IMR-90 (cell line): ENCODE data around the gene ITPKB. TPM values are rescaled to one million over a fixed set of nuclear protein-coding genes. Genes with fewer than 3 reads are reported as not detected.

ENCODE experiments used
- ATAC-seq: fragments of 200-7000 bp; cut with Tn5 transposase; 2 replicates; pipeline ENCODE4 v1.9.1; 2020; ENCODE audit warnings: low read depth, mild to moderate bottlenecking, moderate library complexity
- BruUV-seq: library from RNA; stranded (reverse); fragments of 400-500 nt; replicated peaks from 2 replicates; lab custom pipeline; 2021; lab: Mats Ljungman, UMichigan
- CTCF ChIA-PET: fragments of 300-600 bp; formaldehyde crosslinking; extraction: SDS; loops from one replicate; lab custom pipeline; 2021; ENCODE audit warnings: antibody characterized with exemption; lab: Yijun Ruan, JAX
- POLR2A ChIA-PET: fragments of 300-600 bp; sonication (Branson Sonifier 250); formaldehyde crosslinking; loops from one replicate; lab custom pipeline; 2022; ENCODE audit warnings: antibody characterized with exemption; ENCODE audit not compliant: unreplicated experiment; lab: Charles Lee
- DNase-seq: peaks from one replicate; pipeline ENCODE4 v3.0.0; 2013
- H2AFZ ChIP-seq: replicated peaks from 2 replicates; pipeline ENCODE3; 2013; ENCODE audit warnings: low read length, mild to moderate bottlenecking; ENCODE audit not compliant: poor library complexity
- H2AK5ac ChIP-seq: 2 replicates; pipeline ENCODE4 v1.6.1; 2013; ENCODE audit warnings: low read depth, low read length, inconsistent platforms
- H2AK9ac ChIP-seq: replicated peaks from 2 replicates; pipeline ENCODE3; 2013; ENCODE audit warnings: mild to moderate bottlenecking, low read depth, low read length, moderate library complexity; ENCODE audit not compliant: poor library complexity
- H2BK120ac ChIP-seq: 2 replicates; pipeline ENCODE4 v1.6.1; 2013; ENCODE audit warnings: low read depth, low read length, inconsistent platforms
- H2BK15ac ChIP-seq: 3 replicates; pipeline ENCODE4 v1.6.1; 2013; ENCODE audit warnings: low read depth, low read length, inconsistent platforms
- H2BK20ac ChIP-seq: 2 replicates; pipeline ENCODE4 v1.6.1; 2013; ENCODE audit warnings: low read depth, mild to moderate bottlenecking, inconsistent platforms, low read length, moderate library complexity
- H2BK5ac ChIP-seq: 2 replicates; pipeline ENCODE4 v1.6.1; 2013; ENCODE audit warnings: mild to moderate bottlenecking, low read depth, low read length, inconsistent platforms; ENCODE audit not compliant: poor library complexity, severe bottlenecking
- H3K14ac ChIP-seq: replicated peaks from 2 replicates; pipeline ENCODE4 v1.6.1; 2013; ENCODE audit warnings: low read depth, low read length, inconsistent platforms
- H3K18ac ChIP-seq: 2 replicates; pipeline ENCODE4 v1.6.1; 2013; ENCODE audit warnings: low read depth, low read length, control low read depth
- H3K23ac ChIP-seq: 2 replicates; pipeline ENCODE4 v1.6.1; 2013; ENCODE audit warnings: low read depth, low read length, inconsistent platforms
- H3K27ac ChIP-seq: 2 replicates; pipeline ENCODE4 v1.5.1; 2013; ENCODE audit warnings: mild to moderate bottlenecking, control low read depth, low read length; ENCODE audit not compliant: insufficient read depth
- H3K27me3 ChIP-seq: 2 replicates; pipeline ENCODE4 v1.6.1; 2013; ENCODE audit warnings: low read length; ENCODE audit not compliant: control insufficient read depth, insufficient read depth
- H3K36me3 ChIP-seq: 2 replicates; pipeline ENCODE4 v1.6.1; 2013; ENCODE audit warnings: low read length, mixed read lengths; ENCODE audit not compliant: control insufficient read depth, insufficient read depth
- H3K4ac ChIP-seq: 2 replicates; pipeline ENCODE4 v1.6.1; 2013; ENCODE audit warnings: low read depth, low read length, inconsistent platforms
- H3K4me1 ChIP-seq: 2 replicates; pipeline ENCODE4 v1.6.1; 2013; ENCODE audit warnings: low read length, mixed read lengths; ENCODE audit not compliant: control insufficient read depth, insufficient read depth
- H3K4me2 ChIP-seq: 2 replicates; pipeline ENCODE4 v1.6.1; 2013; ENCODE audit warnings: low read depth, mild to moderate bottlenecking, control low read depth, low read length, moderate library complexity
- H3K4me3 ChIP-seq: 2 replicates; pipeline ENCODE4 v1.5.1; 2013; ENCODE audit warnings: low read depth, mild to moderate bottlenecking, control low read depth, low read length, moderate library complexity; ENCODE audit not compliant: insufficient read depth
- H3K56ac ChIP-seq: 2 replicates; pipeline ENCODE4 v1.6.1; 2013; ENCODE audit warnings: low read length, inconsistent platforms; ENCODE audit not compliant: insufficient read depth; ENCODE audit errors: extremely low read depth
- H3K79me1 ChIP-seq, 2 experiments: 2 replicates each; pipeline ENCODE4 v1.6.1; 2013; ENCODE audit warnings: low read length in 2 of 2, inconsistent platforms in 1 of 2, low read depth in 1 of 2
- H3K9ac ChIP-seq: 2 replicates; pipeline ENCODE4 v1.6.1; 2013; ENCODE audit warnings: low read depth, low read length, control low read depth
- H3K9me1 ChIP-seq: 2 replicates; pipeline ENCODE4 v1.6.1; 2013; ENCODE audit warnings: low read length, inconsistent platforms; ENCODE audit not compliant: insufficient read depth
- H3K9me3 ChIP-seq: 2 replicates; pipeline ENCODE4 v1.6.1; 2013; ENCODE audit warnings: low read length; ENCODE audit not compliant: control insufficient read depth, insufficient read depth
- H4K20me1 ChIP-seq: 2 replicates; pipeline ENCODE4 v1.6.1; 2013; ENCODE audit warnings: low read length, inconsistent platforms; ENCODE audit not compliant: insufficient read depth
- H4K5ac ChIP-seq: 2 replicates; pipeline ENCODE4 v1.6.1; 2013; ENCODE audit warnings: mild to moderate bottlenecking, low read depth, low read length, control low read depth
- H4K8ac ChIP-seq, 2 experiments: 2 replicates each; pipeline ENCODE4 v1.6.1; 2013; ENCODE audit warnings: low read depth in 2 of 2, low read length in 2 of 2, control low read depth in 1 of 2, inconsistent platforms in 1 of 2
- H4K91ac ChIP-seq: 2 replicates; pipeline ENCODE4 v1.6.1; 2013; ENCODE audit warnings: low read depth, low read length, inconsistent platforms; ENCODE audit not compliant: insufficient read depth
- BHLHE40 ChIP-seq: fragments of 150-350 bp; IDR thresholded peaks from 2 replicates; pipeline ENCODE4 v1.6.1; 2016; ENCODE audit warnings: mild to moderate bottlenecking, low read depth, low read length
- CEBPB ChIP-seq: IDR thresholded peaks from 2 replicates; pipeline ENCODE4 v1.6.1; 2012; ENCODE audit warnings: low read depth, low read length, improper control_type of control experiment
- CHD1 ChIP-seq: IDR thresholded peaks from 2 replicates; pipeline ENCODE4 v1.6.1; 2012; ENCODE audit warnings: low read depth, low read length, improper control_type of control experiment
- CTCF ChIP-seq: conservative IDR thresholded peaks from 2 replicates; pipeline ENCODE4 v1.5.1; 2012; ENCODE audit warnings: mild to moderate bottlenecking, low read depth, low read length, improper control_type of control experiment
- FOS ChIP-seq: fragments of 150-350 bp; IDR thresholded peaks from 2 replicates; pipeline ENCODE4 v1.6.1; 2016; ENCODE audit warnings: low read depth, low read length
- MAFK ChIP-seq: IDR thresholded peaks from 2 replicates; pipeline ENCODE4 v1.6.1; 2012; ENCODE audit warnings: low read depth, low read length, improper control_type of control experiment
- MAZ ChIP-seq: IDR thresholded peaks from 2 replicates; pipeline ENCODE4 v1.6.1; 2012; ENCODE audit warnings: low read depth, mild to moderate bottlenecking, low read length, improper control_type of control experiment, moderate library complexity, borderline replicate concordance
- MXI1 ChIP-seq: IDR thresholded peaks from 2 replicates; pipeline ENCODE4 v1.6.1; 2012; ENCODE audit warnings: low read depth, mild to moderate bottlenecking, low read length, moderate library complexity, borderline replicate concordance
- NFE2L2 ChIP-seq: fragments of 150-350 bp; IDR thresholded peaks from 2 replicates; pipeline ENCODE4 v1.6.1; 2016; ENCODE audit warnings: low read depth, mild to moderate bottlenecking, low read length
- POLR2A ChIP-seq: IDR thresholded peaks from 2 replicates; pipeline ENCODE4 v1.6.1; 2012; ENCODE audit warnings: mild to moderate bottlenecking, low read depth, low read length
- RAD21 ChIP-seq: IDR thresholded peaks from 2 replicates; pipeline ENCODE4 v1.6.1; 2012; ENCODE audit warnings: low read length, improper control_type of control experiment
- RCOR1 ChIP-seq: IDR thresholded peaks from 2 replicates; pipeline ENCODE4 v1.6.1; 2012; ENCODE audit warnings: mild to moderate bottlenecking, low read length, improper control_type of control experiment; ENCODE audit not compliant: insufficient replicate concordance
- RFX5 ChIP-seq: IDR thresholded peaks from 2 replicates; pipeline ENCODE4 v1.8.0; 2012; ENCODE audit warnings: low read depth, mild to moderate bottlenecking, low read length, moderate library complexity
- SMC3 ChIP-seq: fragments of 150-350 bp; IDR thresholded peaks from 2 replicates; pipeline ENCODE4 v1.6.1; 2016; ENCODE audit warnings: low read depth, mild to moderate bottlenecking, antibody characterized with exemption, low read length, moderate library complexity
- WGBS, 2 experiments: methylation state at CpG; one replicate each; pipeline versions ENCODE4 v1.1.5 to v1.1.7; 2013; ENCODE audit warnings: missing lambda C conversion rate in 2 of 2; ENCODE audit not compliant: insufficient read length in 1 of 2; ENCODE audit errors: extremely low coverage in 2 of 2; 5-methylcytosine and 5-hydroxymethylcytosine counted together
- dilution Hi-C: fragments of 300-500 bp; cut with HindIII; formaldehyde crosslinking; loops from one replicate; pipeline ENCODE4 v1.14.3; 2018; ENCODE audit warnings: low sequenced_read_pairs; ENCODE audit not compliant: unreplicated experiment
- in situ Hi-C: fragments of 300-500 bp; cut with MboI; formaldehyde crosslinking; loops from 3 replicates; pipeline ENCODE4 v1.14.3; 2019; ENCODE audit warnings: low sequenced_read_pairs, inconsistent platforms, mixed read lengths
- intact Hi-C: fragments of 100-400 bp; cut with micrococcal nuclease; formaldehyde crosslinking; loops from 2 replicates; pipeline ENCODE4 v1.10.0; 2022
- polyA plus RNA-seq, 3 experiments: library from polyadenylated mRNA; depleted of rRNA; stranded (reverse); fragments of >200 nt; gene quantifications; 2 replicates each; pipeline ENCODE4 v1.2.3, GENCODE V29; 2012; ENCODE audit warnings: low replicate concordance in 1 of 3
- total RNA-seq: library from RNA; depleted of rRNA; stranded (reverse); fragments of >200 nt; gene quantifications from 2 replicates; pipeline ENCODE4 v1.2.3, GENCODE V29; 2012
- TF ChIP-seq, protein P1 (sequence below): fragments of 150-350 bp; IDR thresholded peaks from 2 replicates; pipeline ENCODE4 v1.6.1; 2016; ENCODE audit warnings: low read depth, mild to moderate bottlenecking, low read length, moderate library complexity, borderline replicate concordance
- TF ChIP-seq, protein P2 (sequence below): fragments of 150-350 bp; IDR thresholded peaks from 2 replicates; pipeline ENCODE4 v1.6.1; 2017; ENCODE audit warnings: mild to moderate bottlenecking, antibody characterized with exemption, low read length, low read depth

Gene ITPKB
- total and polyA plus RNA-seq, 2 of the 4 experiments (the other 2 are of a cell fraction), result 0.72 to 1.4 TPM

DNA sequence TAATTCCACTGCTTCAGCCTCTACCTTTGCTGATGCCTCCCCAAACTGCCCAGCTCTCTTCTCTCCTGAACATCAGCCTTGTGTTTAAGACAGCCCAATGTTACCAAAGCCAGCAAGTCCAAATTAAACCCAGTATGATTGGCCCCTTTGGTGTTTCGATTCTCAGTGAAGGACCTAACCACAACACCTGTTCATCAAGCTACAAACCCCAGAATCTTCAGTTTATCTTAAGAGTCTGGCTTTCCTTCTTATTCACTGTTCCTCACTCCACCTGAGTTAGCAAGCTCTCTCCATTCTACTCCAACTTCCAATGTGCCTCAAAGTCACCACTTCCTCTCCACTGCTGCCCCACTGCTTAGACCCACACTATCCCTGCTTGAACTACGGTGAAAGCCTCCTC is 25.5 kb upstream of the ITPKB start:
- H3K9ac ChIP-seq, result no peak overlapping the region
- H4K5ac ChIP-seq, result no peak overlapping the region
- no peaks in the 10 kb centered on the region for H3K36me3 ChIP-seq
- H3K79me1 ChIP-seq, result no peaks in the 10 kb centered on the region
- WGBS, 2 experiments, result 86% methylated on average over 1 of the region's 2 CpGs; no CpG with 5 or more reads in 1 of the 2 experiments
- in situ Hi-C loops (no loop called here), intact Hi-C loops (no loop called here), dilution Hi-C loops (no loop called here)
- H3K18ac ChIP-seq, result no peak overlapping the region
- H2BK20ac ChIP-seq, result no peak overlapping the region
- POLR2A ChIA-PET, result no interaction called here
- H3K14ac ChIP-seq, result peak overlapping the region; percentile 37; the same call in 1 of the 2 replicates
- no peak overlapping the region for H4K91ac ChIP-seq
- no peak overlapping the region for H4K8ac ChIP-seq
- H3K4me1 ChIP-seq, result peaks cover 6% of the 10 kb centered on the region
- DNase-seq, result no peak
- TF ChIP-seq CTCF, result no peak
- TF ChIP-seq CEBPB, result no peak
- TF ChIP-seq RAD21, result no peak
- TF ChIP-seq FOS, result no peak
- no peak for TF ChIP-seq CHD1
- no peak for TF ChIP-seq MXI1
- no peak for TF ChIP-seq RCOR1
- TF ChIP-seq, protein P1, sequence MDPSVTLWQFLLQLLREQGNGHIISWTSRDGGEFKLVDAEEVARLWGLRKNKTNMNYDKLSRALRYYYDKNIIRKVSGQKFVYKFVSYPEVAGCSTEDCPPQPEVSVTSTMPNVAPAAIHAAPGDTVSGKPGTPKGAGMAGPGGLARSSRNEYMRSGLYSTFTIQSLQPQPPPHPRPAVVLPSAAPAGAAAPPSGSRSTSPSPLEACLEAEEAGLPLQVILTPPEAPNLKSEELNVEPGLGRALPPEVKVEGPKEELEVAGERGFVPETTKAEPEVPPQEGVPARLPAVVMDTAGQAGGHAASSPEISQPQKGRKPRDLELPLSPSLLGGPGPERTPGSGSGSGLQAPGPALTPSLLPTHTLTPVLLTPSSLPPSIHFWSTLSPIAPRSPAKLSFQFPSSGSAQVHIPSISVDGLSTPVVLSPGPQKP, result no peak
- no peak for TF ChIP-seq SMC3
- TF ChIP-seq, protein P2, sequence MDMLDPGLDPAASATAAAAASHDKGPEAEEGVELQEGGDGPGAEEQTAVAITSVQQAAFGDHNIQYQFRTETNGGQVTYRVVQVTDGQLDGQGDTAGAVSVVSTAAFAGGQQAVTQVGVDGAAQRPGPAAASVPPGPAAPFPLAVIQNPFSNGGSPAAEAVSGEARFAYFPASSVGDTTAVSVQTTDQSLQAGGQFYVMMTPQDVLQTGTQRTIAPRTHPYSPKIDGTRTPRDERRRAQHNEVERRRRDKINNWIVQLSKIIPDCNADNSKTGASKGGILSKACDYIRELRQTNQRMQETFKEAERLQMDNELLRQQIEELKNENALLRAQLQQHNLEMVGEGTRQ, result no peak
- no peak for TF ChIP-seq POLR2A
- no peak for TF ChIP-seq RFX5
- TF ChIP-seq MAZ, result no peak
- no peak for TF ChIP-seq NFE2L2
- no peak for TF ChIP-seq BHLHE40
- no peak for TF ChIP-seq MAFK
- no peak overlapping the region for H2AK9ac ChIP-seq
- H4K20me1 ChIP-seq, result no peaks in the 10 kb centered on the region; the same call in 1 of the 2 replicates
- H3K27me3 ChIP-seq, result peaks cover 3% of the 10 kb centered on the region; the same call in 1 of the 2 replicates
- H3K4me2 ChIP-seq, result no peak overlapping the region
- H2BK15ac ChIP-seq, result no peak overlapping the region
- BruUV-seq, result no TSS peak
- peaks cover 9% of the 10 kb centered on the region; the same call in 1 of the 2 replicates for H3K9me1 ChIP-seq
- H3K27ac ChIP-seq, result no peak overlapping the region
- no peak overlapping the region for H3K56ac ChIP-seq
- H3K9me3 ChIP-seq, result no peaks in the 10 kb centered on the region
- H3K23ac ChIP-seq, result no peak overlapping the region
- ATAC-seq, result no peak
- no peak overlapping the region for H3K4me3 ChIP-seq
- no peak overlapping the region for H2BK120ac ChIP-seq
- H2BK5ac ChIP-seq, result no peak overlapping the region
- H2AK5ac ChIP-seq, result peak overlapping the region; percentile 54
- CTCF ChIA-PET, result no interaction called here
- no peak overlapping the region for H3K4ac ChIP-seq
- H2AFZ ChIP-seq, result no peak overlapping the region
